Stimulated activated naive CD8-positive, alpha-beta T cell treated with anti-CD3 and anti-CD28 coated beads, Interleukin-15, amount 100 ng/mL, for 72 hours (primary cell): Measurements from ENCODE around the gene HES3.

ENCODE experiments used
- ATAC-seq: fragments of 150-1000 bp; cut with Tn5 transposase; 2 replicates; pipeline ENCODE4 v1.10.0; 2021; ENCODE audit warnings: mild to moderate bottlenecking, moderate library complexity
- DNase-seq, 2 donors: peaks; one replicate each; pipeline ENCODE4 v3.0.0; 2021 to 2022
- H3K27ac Mint-ChIP-seq, 2 donors: one replicate each; pipeline ENCODE4 v1.8.0; 2022; ENCODE audit warnings: mild to moderate bottlenecking in 2 of 2, mixed read lengths in 2 of 2, moderate library complexity in 2 of 2
- H3K27me3 Mint-ChIP-seq: one replicate; pipeline ENCODE4 v1.8.0; 2022; ENCODE audit warnings: mixed read lengths
- H3K4me1 Mint-ChIP-seq: one replicate; pipeline ENCODE4 v1.8.0; 2022; ENCODE audit warnings: mild to moderate bottlenecking, mixed read lengths
- H3K4me3 Mint-ChIP-seq, 2 donors: one replicate each; pipeline ENCODE4 v1.8.0; 2022; ENCODE audit warnings: mild to moderate bottlenecking in 2 of 2, mixed read lengths in 2 of 2, moderate library complexity in 1 of 2
- H3K9me3 Mint-ChIP-seq, 2 donors: one replicate each; pipeline ENCODE4 v1.8.0; 2022; ENCODE audit warnings: mixed read lengths in 2 of 2

HES3 gene

DNA sequence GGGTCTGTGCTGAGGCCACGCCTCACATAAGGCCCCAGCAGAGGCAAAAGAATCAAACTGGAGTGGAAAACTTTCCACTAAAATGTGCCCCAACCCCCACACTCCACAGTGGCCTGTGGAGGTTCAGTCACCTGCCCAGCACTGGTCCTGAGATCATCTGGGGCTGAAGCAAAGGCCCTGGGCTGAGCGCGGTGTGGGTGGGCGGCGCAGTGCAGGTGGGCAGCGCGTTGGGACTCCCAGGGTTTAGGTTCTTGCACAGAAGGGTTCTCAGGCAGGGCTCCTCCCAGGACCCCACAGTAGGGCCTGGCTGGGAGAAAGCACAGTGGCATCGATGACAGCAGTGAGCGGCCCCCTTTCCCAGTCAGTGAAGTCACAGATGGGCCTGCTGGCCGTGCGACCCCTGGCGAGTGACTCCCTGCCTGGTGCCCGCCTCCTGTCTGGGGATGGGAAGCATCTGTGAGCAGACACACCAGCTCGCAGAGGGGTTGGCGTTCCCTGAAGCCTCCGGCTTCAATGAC lies 30.7 kb downstream of the HES3 start:
- no peak overlapping the region for H3K27ac Mint-ChIP-seq
- ATAC-seq (no peak), DNase-seq (no peak)
- H3K9me3 Mint-ChIP-seq, result no peaks in the 10 kb centered on the region
- no peaks in the 10 kb centered on the region for H3K27me3 Mint-ChIP-seq
- no peak overlapping the region for H3K4me3 Mint-ChIP-seq
- H3K4me1 Mint-ChIP-seq, result no peaks in the 10 kb centered on the region

DNA sequence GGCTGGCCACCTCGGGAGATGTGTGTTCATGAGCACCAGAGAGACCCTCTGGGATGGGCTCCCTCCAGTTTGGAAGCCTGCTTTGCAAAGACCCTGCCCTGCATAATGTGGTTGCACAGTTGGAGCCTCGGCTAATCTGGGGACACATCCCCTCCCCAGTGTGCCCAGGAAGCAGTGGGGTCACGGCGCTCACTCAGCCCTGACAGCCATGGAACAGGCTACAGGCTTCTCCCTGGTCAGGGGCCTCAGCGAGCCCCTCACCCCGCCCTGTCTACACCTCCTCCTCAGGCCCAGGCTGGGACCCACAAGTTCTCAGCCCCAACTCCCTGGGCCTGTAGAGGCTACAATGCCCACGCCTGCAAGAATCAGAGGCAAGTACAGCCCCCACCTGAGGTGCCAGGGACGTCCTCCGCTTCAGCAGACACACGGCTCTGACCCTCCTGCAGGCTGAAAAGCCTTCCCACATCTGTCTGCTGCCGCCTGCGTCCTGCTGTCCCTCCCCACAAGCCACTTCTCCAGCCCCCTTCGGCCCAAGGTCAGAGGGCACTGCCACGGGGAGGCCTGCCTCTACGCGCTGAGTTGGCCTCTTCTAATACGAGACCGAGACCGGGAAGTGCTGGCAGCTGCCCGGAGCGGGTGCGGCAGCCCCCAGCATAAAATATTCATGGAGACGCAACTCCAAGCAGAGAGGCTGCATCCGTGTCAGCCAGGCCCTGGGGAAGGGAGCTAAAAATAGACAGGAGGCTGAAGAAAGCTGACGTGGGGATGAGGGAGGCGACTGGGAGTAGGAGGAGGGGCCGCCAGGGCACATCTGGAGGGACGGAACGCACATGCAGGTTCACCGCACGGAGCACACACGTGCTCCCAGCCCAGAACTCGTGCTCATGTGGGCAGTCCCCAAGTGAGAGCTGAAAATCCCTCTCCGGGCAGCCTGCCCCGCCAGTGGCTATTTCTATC lies 32.1 kb downstream of the HES3 start:
- ATAC-seq (no peak), DNase-seq (no peak)
- Mint-ChIP-seq H3K9me3 (no peaks in the 10 kb centered on the region), H3K27me3 (no peaks in the 10 kb centered on the region), H3K27ac (no peak overlapping the region), H3K4me3 (no peak overlapping the region), H3K4me1 (no peaks in the 10 kb centered on the region)

- H3K27me3 Mint-ChIP-seq, result no peaks in the 10 kb centered on the region
- H3K27ac Mint-ChIP-seq, result peak overlapping the region in 1 of 2 donors; percentile 78
- no peak overlapping the region for H3K4me3 Mint-ChIP-seq
- ATAC-seq (peak; percentile 18), DNase-seq (no peak)
- no peaks in the 10 kb centered on the region for H3K9me3 Mint-ChIP-seq
- no peaks in the 10 kb centered on the region for H3K4me1 Mint-ChIP-seq
Observed at GRCh38 chr1:6276811-6277555, 33.0 kb downstream of the HES3 start.

DNA sequence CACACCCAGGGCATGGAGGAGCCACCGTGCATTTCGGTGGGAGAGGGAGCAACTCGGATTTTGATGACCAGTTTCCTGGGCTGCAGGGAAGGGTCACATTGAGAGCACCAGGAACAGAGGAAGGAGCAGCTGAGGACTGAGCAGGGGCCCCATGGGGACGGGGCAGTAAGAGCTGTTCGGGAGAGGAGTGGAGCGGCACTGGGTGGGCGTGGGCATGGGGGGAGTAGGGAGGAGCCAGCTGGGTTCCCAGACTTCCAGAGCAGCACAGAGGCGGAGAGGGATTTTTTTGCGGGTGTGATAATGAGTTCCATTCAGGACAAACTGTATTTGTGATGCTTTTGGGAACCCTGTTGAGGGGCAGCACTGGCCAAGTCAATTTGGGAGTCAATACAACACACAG lies 34.3 kb downstream of the HES3 start:
- ATAC-seq (no peak), DNase-seq (no peak)
- H3K27ac Mint-ChIP-seq, result no peak overlapping the region
- no peaks in the 10 kb centered on the region for H3K27me3 Mint-ChIP-seq
- no peak overlapping the region for H3K4me3 Mint-ChIP-seq
- no peaks in the 10 kb centered on the region for H3K9me3 Mint-ChIP-seq
- no peaks in the 10 kb centered on the region for H3K4me1 Mint-ChIP-seq

DNA sequence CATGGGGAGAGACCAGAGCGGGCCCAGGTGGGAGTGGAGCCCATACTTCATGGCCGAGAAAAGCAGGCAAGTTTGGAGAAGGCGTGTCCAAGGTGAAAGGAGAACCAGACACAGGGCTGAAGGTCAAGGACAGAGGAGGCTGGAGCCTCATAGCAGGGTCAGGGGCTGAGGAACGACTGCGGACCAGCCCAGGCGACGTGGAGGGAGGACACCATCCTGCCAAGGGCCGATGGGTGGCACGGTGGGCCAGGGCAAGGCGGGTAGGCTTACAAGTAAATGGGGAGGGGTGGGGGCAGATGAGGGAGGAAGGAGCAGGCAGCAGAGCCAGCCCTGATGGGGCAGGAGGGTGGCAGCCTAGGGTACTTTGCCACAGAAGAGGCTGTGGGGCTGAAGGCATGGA lies 35.1 kb downstream of the HES3 start:
- DNase-seq (no peak), ATAC-seq (no peak)
- no peaks in the 10 kb centered on the region for H3K27me3 Mint-ChIP-seq
- H3K27ac Mint-ChIP-seq, result peak overlapping the region in 1 of 2 donors; percentile 24
- no peak overlapping the region for H3K4me3 Mint-ChIP-seq
- no peaks in the 10 kb centered on the region for H3K9me3 Mint-ChIP-seq
- H3K4me1 Mint-ChIP-seq, result no peaks in the 10 kb centered on the region

GRCh38 chr1:6279613-6280383 lies 35.8 kb downstream of the HES3 start:
- H3K4me3 Mint-ChIP-seq, result no peak overlapping the region
- no peak for ATAC-seq
- H3K27ac Mint-ChIP-seq, result no peak overlapping the region
- no peaks in the 10 kb centered on the region for H3K27me3 Mint-ChIP-seq
- no peaks in the 10 kb centered on the region for H3K9me3 Mint-ChIP-seq
- DNase-seq, result no peak
- no peaks in the 10 kb centered on the region for H3K4me1 Mint-ChIP-seq

DNA sequence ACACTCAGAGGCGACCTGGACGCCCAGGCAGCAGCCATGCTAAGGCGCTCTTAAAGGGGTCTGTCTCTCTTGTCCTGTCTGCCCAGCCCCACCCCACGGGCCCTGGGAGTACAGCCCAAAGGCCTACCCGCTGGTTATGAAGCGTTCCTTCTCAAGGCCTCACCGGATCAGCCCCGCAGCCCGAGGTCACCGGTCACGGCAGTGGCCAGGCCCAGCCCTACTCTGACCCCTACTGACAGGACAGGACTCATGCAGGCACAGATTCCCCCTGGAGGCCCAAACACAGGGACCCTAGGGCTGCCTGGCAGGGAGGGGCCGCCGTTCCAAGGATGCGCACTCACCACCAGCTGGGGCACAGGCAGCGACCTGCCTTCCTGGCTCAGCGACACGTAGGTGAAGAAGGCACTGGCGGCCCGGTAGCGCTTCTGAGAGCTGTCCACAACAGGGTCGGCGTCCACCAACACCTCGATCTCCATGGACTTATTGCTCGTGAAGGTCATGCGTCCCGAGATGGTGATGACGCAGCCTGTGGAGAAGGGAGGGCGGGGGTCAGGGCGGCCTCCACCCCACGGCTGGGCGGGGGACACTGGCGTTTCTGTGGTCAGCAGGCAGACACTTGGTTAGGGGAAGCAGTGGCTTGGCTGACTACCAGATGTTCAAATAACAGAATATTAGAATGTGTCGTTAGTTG lies 36.9 kb downstream of the HES3 start:
- H3K4me1 Mint-ChIP-seq, result no peaks in the 10 kb centered on the region
- ATAC-seq (peak; percentile 19), DNase-seq (no peak)
- no peak overlapping the region for H3K27ac Mint-ChIP-seq
- no peaks in the 10 kb centered on the region for H3K27me3 Mint-ChIP-seq
- no peak overlapping the region for H3K4me3 Mint-ChIP-seq
- H3K9me3 Mint-ChIP-seq, result no peaks in the 10 kb centered on the region

GRCh38 chr1:6281511-6282402 lies 37.8 kb downstream of the HES3 start:
- no peaks in the 10 kb centered on the region for H3K4me1 Mint-ChIP-seq
- ATAC-seq (no peak), DNase-seq (no peak)
- H3K27ac Mint-ChIP-seq, result no peak overlapping the region
- no peak overlapping the region for H3K4me3 Mint-ChIP-seq
- H3K27me3 Mint-ChIP-seq, result no peaks in the 10 kb centered on the region
- no peaks in the 10 kb centered on the region for H3K9me3 Mint-ChIP-seq

- Mint-ChIP-seq H3K4me1 (no peaks in the 10 kb centered on the region), H3K27ac (peak overlapping the region in 1 of 2 donors; percentile 45), H3K27me3 (no peaks in the 10 kb centered on the region)
Observed at GRCh38 chr1:6282577-6283270, 38.7 kb downstream of the HES3 start.

GRCh38 chr1:6285336-6285735 lies 41.4 kb downstream of the HES3 start:
- ATAC-seq, result no peak
- H3K27me3 Mint-ChIP-seq, result no peaks in the 10 kb centered on the region
- no peaks in the 10 kb centered on the region for H3K4me1 Mint-ChIP-seq
- H3K9me3 Mint-ChIP-seq, result no peaks in the 10 kb centered on the region
- H3K27ac Mint-ChIP-seq, result no peak overlapping the region
- DNase-seq, result no peak
- H3K4me3 Mint-ChIP-seq, result no peak overlapping the region

More at GRCh38 chr1:6282577-6283270, 38.7 kb downstream of the HES3 start:
- Mint-ChIP-seq H3K9me3 (no peaks in the 10 kb centered on the region), H3K4me3 (no peak overlapping the region)
- DNase-seq (no peak), ATAC-seq (no peak)

GRCh38 chr1:6286266-6286665 lies 42.3 kb downstream of the HES3 start:
- H3K4me1 Mint-ChIP-seq, result no peaks in the 10 kb centered on the region
- H3K27ac Mint-ChIP-seq, result no peak overlapping the region
- no peaks in the 10 kb centered on the region for H3K9me3 Mint-ChIP-seq
- no peak overlapping the region for H3K4me3 Mint-ChIP-seq
- no peaks in the 10 kb centered on the region for H3K27me3 Mint-ChIP-seq
- ATAC-seq, result no peak
- no peak for DNase-seq

- DNase-seq (no peak), ATAC-seq (no peak)
- Mint-ChIP-seq H3K4me1 (no peaks in the 10 kb centered on the region), H3K27ac (no peak overlapping the region), H3K4me3 (no peak overlapping the region), H3K9me3 (no peaks in the 10 kb centered on the region), H3K27me3 (no peaks in the 10 kb centered on the region)
Observed at GRCh38 chr1:6287029-6287428, 43.0 kb downstream of the HES3 start.

DNA sequence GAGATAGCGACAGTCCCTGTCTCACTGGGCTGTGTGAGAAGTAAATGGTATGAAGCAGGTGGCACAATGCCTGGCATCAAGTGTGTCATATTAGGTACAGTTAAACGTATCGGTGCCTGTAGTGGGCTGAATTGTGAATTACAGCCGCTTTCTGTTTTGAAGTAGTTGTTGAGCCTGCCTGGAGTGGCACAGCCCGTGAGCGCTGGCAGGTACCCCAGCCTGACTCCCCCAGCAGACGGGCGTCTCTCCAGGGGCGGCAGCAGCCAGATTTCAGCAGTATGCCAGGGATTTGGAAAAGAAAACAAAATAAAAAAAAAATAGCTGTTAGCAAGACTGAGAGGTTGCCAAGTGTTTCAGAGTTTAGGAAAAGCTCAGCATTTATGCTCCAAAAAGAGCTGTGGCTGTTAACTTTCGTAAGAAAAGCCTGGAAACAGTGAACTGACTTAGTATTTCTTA lies 43.5 kb downstream of the HES3 start:
- Mint-ChIP-seq H3K4me1 (no peaks in the 10 kb centered on the region), H3K4me3 (no peak overlapping the region), H3K27me3 (no peaks in the 10 kb centered on the region), H3K9me3 (no peaks in the 10 kb centered on the region), H3K27ac (peak overlapping the region in 1 of 2 donors; percentile 6)
- no peak for ATAC-seq
- no peak for DNase-seq

- Mint-ChIP-seq H3K4me3 (no peak overlapping the region), H3K27me3 (no peaks in the 10 kb centered on the region), H3K27ac (no peak overlapping the region), H3K4me1 (no peaks in the 10 kb centered on the region), H3K9me3 (no peaks in the 10 kb centered on the region)
- ATAC-seq, result no peak
- DNase-seq, result no peak
Observed at GRCh38 chr1:6288026-6288425, 44.0 kb downstream of the HES3 start.
